OCI-LY7 (cell line): ENCODE results near the gene DOK7. TPM values are rescaled to one million over a fixed set of nuclear protein-coding genes. Genes with fewer than 3 reads are reported as not detected.

ENCODE experiments used
- BruUV-seq: library from RNA; stranded (reverse); fragments of 400-500 nt; replicated peaks from 2 replicates; lab custom pipeline; 2021; lab: Mats Ljungman, UMichigan
- CTCF ChIA-PET: fragments of 300-600 bp; sonication (Branson Sonifier 250); formaldehyde crosslinking; loops from one replicate; lab custom pipeline; 2022; ENCODE audit warnings: antibody characterized with exemption; ENCODE audit not compliant: unreplicated experiment; lab: Charles Lee
- POLR2A ChIA-PET: fragments of 300-600 bp; sonication (Branson Sonifier 250); formaldehyde crosslinking; loops from one replicate; lab custom pipeline; 2022; ENCODE audit warnings: antibody characterized with exemption; lab: Charles Lee
- DNase-seq: peaks from one replicate; pipeline ENCODE4 v3.0.0-alpha.2; 2015; ENCODE audit warnings: low spot score
- H2AFZ ChIP-seq: fragments of 200-600 bp; sonication (generic), shearing (Covaris generic); 2 replicates; pipeline ENCODE4 v1.6.1; 2014; ENCODE audit warnings: mild to moderate bottlenecking, antibody characterized with exemption, low read length, moderate library complexity
- H3K27ac ChIP-seq: fragments of 200-600 bp; sonication (generic); 2 replicates; pipeline ENCODE4 v1.5.1; 2014; ENCODE audit warnings: mixed run types, low read depth, mild to moderate bottlenecking, moderate library complexity, low read length, inconsistent platforms; ENCODE audit not compliant: poor library complexity, severe bottlenecking
- H3K36me3 ChIP-seq: fragments of 200-600 bp; sonication (generic); 2 replicates; pipeline ENCODE4 v1.6.1; 2014; ENCODE audit warnings: mild to moderate bottlenecking, antibody characterized with exemption, low read length, moderate library complexity, mixed read lengths; ENCODE audit not compliant: insufficient read depth
- H3K4me1 ChIP-seq: fragments of 200-600 bp; sonication (generic); 2 replicates; pipeline ENCODE4 v1.5.1; 2014; ENCODE audit warnings: mild to moderate bottlenecking, low read length; ENCODE audit not compliant: insufficient read depth, poor library complexity, severe bottlenecking
- H3K4me2 ChIP-seq: fragments of 200-600 bp; sonication (generic); 2 replicates; pipeline ENCODE4 v1.6.1; 2014; ENCODE audit warnings: mild to moderate bottlenecking, low read length
- H3K4me3 ChIP-seq: fragments of 200-600 bp; sonication (generic); 2 replicates; pipeline ENCODE4 v1.5.1; 2014; ENCODE audit warnings: mild to moderate bottlenecking, low read depth, low read length; ENCODE audit not compliant: poor library complexity, severe bottlenecking
- H3K79me2 ChIP-seq: fragments of 200-600 bp; sonication (generic); 2 replicates; pipeline ENCODE4 v1.6.1; 2016; ENCODE audit warnings: low read depth, mild to moderate bottlenecking, low read length, moderate library complexity, mixed read lengths; ENCODE audit not compliant: insufficient read depth
- H3K9me2 ChIP-seq: fragments of 200-600 bp; sonication (generic); 2 replicates; pipeline ENCODE4 v1.6.1; 2016; ENCODE audit warnings: mild to moderate bottlenecking, low read length, mixed read lengths; ENCODE audit not compliant: insufficient read depth
- H3K9me3 ChIP-seq: fragments of 200-600 bp; sonication (generic); 2 replicates; pipeline ENCODE4 v1.6.1; 2014; ENCODE audit warnings: mild to moderate bottlenecking, mixed run types, low read length, mixed read lengths
- H4K20me1 ChIP-seq: fragments of 200-600 bp; sonication (generic); 2 replicates; pipeline ENCODE4 v1.6.1; 2014; ENCODE audit warnings: mild to moderate bottlenecking, antibody characterized with exemption, low read length, moderate library complexity, mixed read lengths; ENCODE audit not compliant: insufficient read depth
- CTCF ChIP-seq: fragments of 200-600 bp; sonication (generic); conservative IDR thresholded peaks from 2 replicates; pipeline ENCODE4 v1.5.1; 2014; ENCODE audit warnings: mild to moderate bottlenecking, antibody characterized with exemption, low read length, moderate library complexity, mixed read lengths
- EZH2phosphoT487 ChIP-seq: fragments of 200-600 bp; sonication (generic); IDR thresholded peaks from 2 replicates; pipeline ENCODE4 v1.6.1; 2018; ENCODE audit warnings: low read depth, borderline replicate concordance, mild to moderate bottlenecking, mixed run types, antibody characterized with exemption, low read length, moderate library complexity, mixed read lengths
- intact Hi-C: fragments of 100-400 bp; cut with micrococcal nuclease; formaldehyde crosslinking; loops from one replicate; pipeline ENCODE4 v1.10.0; 2022; ENCODE audit not compliant: unreplicated experiment
- total RNA-seq, 2 experiments: library from RNA; depleted of rRNA in 1 of 2; stranded (reverse); fragments of >200 nt in 1 of 2; shearing (Covaris generic) in 1 of 2; gene quantifications; 2 replicates each; pipeline ENCODE4 v1.2.3, GENCODE V29; 2014 to 2022

DOK7 gene
- total RNA-seq, 2 experiments from 2014 or later, result 1.5 TPM; not detected in 1

DNA sequence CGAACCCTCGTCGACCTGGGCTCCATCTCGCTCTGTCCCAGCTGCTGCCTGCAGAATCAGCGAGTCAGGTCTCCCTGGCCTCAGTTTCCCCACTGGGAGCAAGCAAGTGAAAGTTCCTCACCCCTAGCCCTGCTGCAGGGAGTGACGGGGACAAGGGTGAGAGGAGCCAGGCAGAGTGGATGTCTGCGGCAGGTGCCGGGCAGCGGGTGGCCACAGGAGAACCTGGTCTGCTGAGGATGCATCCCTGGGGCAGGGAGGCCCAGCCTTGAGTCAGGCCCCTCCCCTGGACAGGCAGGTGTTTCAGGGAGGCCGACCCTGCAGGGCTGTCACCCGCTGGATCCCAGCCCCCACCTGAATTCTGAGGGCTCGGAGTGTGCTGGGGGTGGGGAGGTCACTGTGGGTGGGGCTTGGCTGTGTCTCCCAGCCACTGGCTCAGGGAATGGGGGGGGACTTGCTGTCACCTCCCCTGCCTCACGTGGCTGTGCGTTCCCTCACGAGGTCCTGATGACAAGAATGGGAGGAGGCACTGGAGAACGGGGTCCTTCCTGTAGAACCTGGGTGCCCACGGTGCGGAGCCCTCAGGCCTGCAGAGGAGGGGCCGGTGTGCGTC is 35.9 kb downstream of the DOK7 start:
- Histone ChIP-seq H2AFZ (no peak overlapping the region), H3K9me3 (no peaks in the 10 kb centered on the region), H3K4me3 (no peak overlapping the region), H3K4me2 (no peak overlapping the region), H3K79me2 (no peaks in the 10 kb centered on the region), H3K9me2 (no peaks in the 10 kb centered on the region), H3K36me3 (no peaks in the 10 kb centered on the region), H3K4me1 (no peaks in the 10 kb centered on the region), H4K20me1 (no peaks in the 10 kb centered on the region), H3K27ac (no peak overlapping the region)
- BruUV-seq, result no TSS peak
- ChIA-PET CTCF (interaction anchor here (0.5 to 1.0 kb wide), 2 partner anchors 18 to 1405 kb away, joined by 3 to 4 read pairs; no protein-coding TSS in a partner anchor), POLR2A (no interaction called here)
- TF ChIP-seq EZH2phosphoT487 (no peak), CTCF (no peak)
- no peak for DNase-seq
- intact Hi-C loops, result no loop called here

GRCh38 chr4:3499710-3500109 is 36.6 kb downstream of the DOK7 start:
- Histone ChIP-seq H3K79me2 (no peaks in the 10 kb centered on the region), H4K20me1 (no peaks in the 10 kb centered on the region), H3K9me2 (no peaks in the 10 kb centered on the region), H2AFZ (no peak overlapping the region), H3K27ac (no peak overlapping the region), H3K9me3 (no peaks in the 10 kb centered on the region), H3K4me1 (no peaks in the 10 kb centered on the region), H3K4me3 (no peak overlapping the region), H3K36me3 (no peaks in the 10 kb centered on the region), H3K4me2 (no peak overlapping the region)
- DNase-seq, result no peak
- ChIA-PET POLR2A (no interaction called here), CTCF (interaction anchor here (1.0 to 1.2 kb wide), 2 partner anchors 8 to 19 kb away, joined by 3 to 4 read pairs; no protein-coding TSS in a partner anchor)
- BruUV-seq, result no TSS peak
- TF ChIP-seq EZH2phosphoT487, result no peak
- no peak for TF ChIP-seq CTCF
- intact Hi-C loops, result no loop called here

- ChIA-PET CTCF (interaction anchor here (1.0 to 1.2 kb wide), 2 partner anchors 9 to 19 kb away, joined by 3 to 4 read pairs; no protein-coding TSS in a partner anchor), POLR2A (no interaction called here)
- Histone ChIP-seq H2AFZ (no peak overlapping the region), H3K9me2 (no peaks in the 10 kb centered on the region), H3K9me3 (no peaks in the 10 kb centered on the region), H3K4me3 (no peak overlapping the region), H3K4me2 (no peak overlapping the region), H3K79me2 (no peaks in the 10 kb centered on the region), H3K27ac (no peak overlapping the region), H4K20me1 (no peaks in the 10 kb centered on the region), H3K36me3 (no peaks in the 10 kb centered on the region; the same call in 1 of the 2 replicates), H3K4me1 (no peaks in the 10 kb centered on the region)
- TF ChIP-seq EZH2phosphoT487, result no peak
- TF ChIP-seq CTCF, result no peak
- intact Hi-C loops, result no loop called here
- BruUV-seq, result no TSS peak
- no peak for DNase-seq
Observed at GRCh38 chr4:3500111-3500510, 37.0 kb downstream of the DOK7 start.
